Measurements from ENCODE around the gene AFM. TPM values are rescaled to one million over a fixed set of nuclear protein-coding genes. Genes with fewer than 3 reads are reported as not detected.

Gene AFM
- total and polyA plus RNA-seq, 2 donors (not counting 3 experiments of a cell fraction or from before 2014, with no cell fraction given) = not detected

DNA sequence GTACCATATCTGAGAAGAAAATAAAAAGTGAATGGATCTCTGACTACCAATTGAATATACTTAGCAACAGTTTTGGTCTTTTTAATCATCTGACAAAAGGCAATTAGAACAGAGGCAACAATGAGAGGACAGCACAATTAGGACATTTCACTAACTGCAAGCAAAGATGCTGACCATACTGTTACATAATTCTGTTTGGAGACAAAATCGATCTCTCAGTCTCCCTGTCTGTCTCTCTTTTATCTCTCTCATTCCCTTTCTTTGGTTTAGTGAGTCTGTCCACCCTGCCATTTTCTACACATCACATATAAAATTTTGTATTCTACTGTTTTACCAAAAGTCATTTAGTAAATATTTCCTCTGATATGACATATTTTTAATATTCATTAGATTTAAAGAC is 2.2 kb upstream of the AFM start:
- H4K20me1 ChIP-seq (replicated peaks; ENCODE audit: control insufficient read depth, extremely low read depth, insufficient read depth, low read length) = no peaks in the 10 kb centered on the region
- intact Hi-C loops (cut with micrococcal nuclease) (no loop called here), dilution Hi-C loops (cut with MboI; ENCODE audit: extremely low pct_ligation_motif_present, low sequenced_read_pairs) (no loop called here)
- H2AFZ ChIP-seq (ENCODE audit: low read depth, low read length) = no peak overlapping the region
- DNase-seq (ENCODE audit: low read depth, low spot score) (no peak), FAIRE-seq (no peak)
- no peaks in the 10 kb centered on the region for H3K36me3 ChIP-seq (ENCODE audit: control insufficient read depth in 2 of 2, extremely low read depth in 1 of 2, insufficient read depth in 2 of 2, low read length in 2 of 2)
- H3K4me1 ChIP-seq (ENCODE audit: control insufficient read depth, extremely low read depth, insufficient read depth, low read length) = no peaks in the 10 kb centered on the region
- ChIA-PET CTCF (interaction anchor here (1.0 kb wide), 1 partner anchor 19 kb away, joined by 4 read pairs; no protein-coding TSS in a partner anchor), POLR2A (no interaction called here)
- no peaks in the 10 kb centered on the region for H3K79me2 ChIP-seq (ENCODE audit: control insufficient read depth, insufficient read depth, low read length)
- TF ChIP-seq FOS (IDR thresholded peaks at IDR 0.05; ENCODE audit: borderline replicate concordance, insufficient read depth, low read length) = no peak
- no peak for TF ChIP-seq GATA2 (IDR thresholded peaks at IDR 0.05; ENCODE audit: insufficient read depth, insufficient read length, low read depth, low read length)
- no peak for TF ChIP-seq MYC (IDR thresholded peaks at IDR 0.05; ENCODE audit: low read depth, low read length)
- no peak for TF ChIP-seq POLR2A (IDR thresholded peaks at IDR 0.05; ENCODE audit: low read depth, low read length)
- TF ChIP-seq, protein P1, sequence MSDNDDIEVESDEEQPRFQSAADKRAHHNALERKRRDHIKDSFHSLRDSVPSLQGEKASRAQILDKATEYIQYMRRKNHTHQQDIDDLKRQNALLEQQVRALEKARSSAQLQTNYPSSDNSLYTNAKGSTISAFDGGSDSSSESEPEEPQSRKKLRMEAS (IDR thresholded peaks at IDR 0.05; ENCODE audit: insufficient read depth, insufficient read length) = no peak
- TF ChIP-seq, protein P2, sequence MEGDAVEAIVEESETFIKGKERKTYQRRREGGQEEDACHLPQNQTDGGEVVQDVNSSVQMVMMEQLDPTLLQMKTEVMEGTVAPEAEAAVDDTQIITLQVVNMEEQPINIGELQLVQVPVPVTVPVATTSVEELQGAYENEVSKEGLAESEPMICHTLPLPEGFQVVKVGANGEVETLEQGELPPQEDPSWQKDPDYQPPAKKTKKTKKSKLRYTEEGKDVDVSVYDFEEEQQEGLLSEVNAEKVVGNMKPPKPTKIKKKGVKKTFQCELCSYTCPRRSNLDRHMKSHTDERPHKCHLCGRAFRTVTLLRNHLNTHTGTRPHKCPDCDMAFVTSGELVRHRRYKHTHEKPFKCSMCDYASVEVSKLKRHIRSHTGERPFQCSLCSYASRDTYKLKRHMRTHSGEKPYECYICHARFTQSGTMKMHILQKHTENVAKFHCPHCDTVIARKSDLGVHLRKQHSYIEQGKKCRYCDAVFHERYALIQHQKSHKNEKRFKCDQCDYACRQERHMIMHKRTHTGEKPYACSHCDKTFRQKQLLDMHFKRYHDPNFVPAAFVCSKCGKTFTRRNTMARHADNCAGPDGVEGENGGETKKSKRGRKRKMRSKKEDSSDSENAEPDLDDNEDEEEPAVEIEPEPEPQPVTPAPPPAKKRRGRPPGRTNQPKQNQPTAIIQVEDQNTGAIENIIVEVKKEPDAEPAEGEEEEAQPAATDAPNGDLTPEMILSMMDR (IDR thresholded peaks at IDR 0.05; ENCODE audit: extremely low read depth in 1 of 2, insufficient read depth in 1 of 2, low read depth in 1 of 2, low read length in 2 of 2) = no peak
- no peak for TF ChIP-seq EZH2 (IDR thresholded peaks at IDR 0.05; ENCODE audit: borderline replicate concordance, low read depth, low read length, severe bottlenecking)
- TF ChIP-seq JUN (IDR thresholded peaks at IDR 0.05; ENCODE audit: borderline replicate concordance, insufficient read depth, insufficient read length, low read depth) = no peak
- no peak for TF ChIP-seq POLR2AphosphoS5 (IDR thresholded peaks at IDR 0.05; ENCODE audit: insufficient read depth, low read depth, low read length)
- H3K27me3 ChIP-seq (ENCODE audit: control insufficient read depth in 2 of 2, insufficient read depth in 2 of 2, low read length in 2 of 2) = peaks cover 0 to 2% of the 10 kb centered on the region in 2 experiments
- no peak overlapping the region for H3K27ac ChIP-seq (ENCODE audit: insufficient read depth, low read depth, low read length)
- no peak overlapping the region for H3K4me3 ChIP-seq (replicated peaks in 1 of 3; ENCODE audit: insufficient read depth in 1 of 3, low read depth in 1 of 3, low read length in 3 of 3)
- H3K9me3 ChIP-seq (replicated peaks; ENCODE audit: control insufficient read depth, insufficient read depth, low read length) = no peaks in the 10 kb centered on the region
- H3K4me2 ChIP-seq (ENCODE audit: insufficient read depth, low read length) = no peak overlapping the region
- H3K9ac ChIP-seq (replicated peaks; ENCODE audit: extremely low read depth, insufficient read depth, low read length) = no peak overlapping the region
- H3K9me1 ChIP-seq (replicated peaks; ENCODE audit: control insufficient read depth, extremely low read depth, insufficient read depth, low read length) = no peaks in the 10 kb centered on the region
- BruUV-seq (replicated peaks) = no TSS peak

All from endothelial cell of umbilical vein (primary cell).